Tibial artery (tissue), 4 donors: ENCODE data around the gene LTN1.

ENCODE experiments used
- DNase-seq, 2 donors: peaks; one replicate each; pipeline ENCODE4 v3.0.0-alpha.2; 2019
- H3K27ac ChIP-seq, 2 donors: fragments of 200-600 bp; sonication (generic) in 1 of 2; 1 replicate in 1 of 2; 2 replicates in 1 of 2; pipeline ENCODE4 v1.5.1; 2018 to 2019; ENCODE audit warnings: mild to moderate bottlenecking in 1 of 2
- H3K27me3 ChIP-seq, 2 donors: fragments of 200-600 bp; sonication (generic) in 1 of 2; one replicate each; pipeline versions ENCODE4 v1.5.1 to v1.6.0; 2016 to 2019
- H3K36me3 ChIP-seq, 3 donors: fragments of 200-600 bp; sonication (generic) in 2 of 3; one replicate each; pipeline ENCODE4 v1.5.1; 2016 to 2019; ENCODE audit warnings: mild to moderate bottlenecking in 2 of 3
- H3K4me1 ChIP-seq, 4 donors: fragments of 200-600 bp; sonication (generic) in 2 of 4; 1 replicate in 3 of 4; 2 replicates in 1 of 4; pipeline ENCODE4 v1.5.1; 2016 to 2019
- H3K4me3 ChIP-seq, 2 donors: fragments of 200-600 bp; sonication (generic) in 1 of 2; 1 replicate in 1 of 2; 2 replicates in 1 of 2; pipeline ENCODE4 v1.5.1; 2018 to 2019; ENCODE audit warnings: mild to moderate bottlenecking in 2 of 2
- H3K9me3 ChIP-seq, 3 donors: fragments of 200-600 bp; sonication (generic) in 1 of 3; one replicate each; pipeline ENCODE4 v1.5.1; 2016 to 2019
- CTCF ChIP-seq, 2 experiments: fragments of 200-600 bp in 1 of 2; fragments of 450-650 bp in 1 of 2; IDR thresholded peaks; one replicate each; pipeline ENCODE4 v1.5.1; 2017 to 2019; ENCODE audit warnings: antibody characterized with exemption in 2 of 2, mild to moderate bottlenecking in 1 of 2, moderate library complexity in 1 of 2
- intact Hi-C: fragments of 100-400 bp; cut with DNase I; formaldehyde crosslinking; loops from one replicate; pipeline ENCODE4 v1.15.0; 2023; ENCODE audit warnings: low total_unique reads

The LTN1 gene

DNA sequence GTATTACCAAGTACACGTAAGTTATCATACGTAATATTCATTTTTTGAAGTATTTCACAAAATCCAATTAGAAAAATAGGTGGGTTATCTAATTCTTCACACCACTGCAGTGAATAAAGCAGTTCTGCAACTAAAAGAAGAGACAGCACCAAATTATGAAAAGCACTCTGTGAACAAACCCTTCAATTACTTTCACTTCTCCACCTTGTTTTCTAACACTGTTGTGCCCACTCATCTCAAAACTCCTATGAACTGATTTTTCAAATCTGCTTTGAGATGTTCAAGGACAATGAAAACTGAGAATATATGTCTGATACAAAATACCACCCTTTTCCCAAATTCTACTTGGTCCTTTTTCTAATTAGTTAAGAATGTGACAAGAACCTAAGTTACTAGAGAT, 39.4 kb downstream of the LTN1 start:
- peaks cover 53 to 82% (median 68%) of the 10 kb centered on the region in 3 donors for H3K36me3 ChIP-seq
- intact Hi-C loops = no loop called here
- no peaks in the 10 kb centered on the region for H3K4me1 ChIP-seq
- no peak for TF ChIP-seq CTCF (IDR thresholded peaks at IDR 0.05)
- no peak overlapping the region for H3K4me3 ChIP-seq
- H3K27me3 ChIP-seq = no peaks in the 10 kb centered on the region
- no peaks in the 10 kb centered on the region for H3K9me3 ChIP-seq
- H3K27ac ChIP-seq = no peak overlapping the region
- DNase-seq = no peak

GRCh38 chr21:28952686-28953085, 40.0 kb downstream of the LTN1 start:
- Histone ChIP-seq H3K9me3 (no peaks in the 10 kb centered on the region), H3K27me3 (no peaks in the 10 kb centered on the region), H3K27ac (no peak overlapping the region), H3K36me3 (peaks cover 48 to 78% (median 63%) of the 10 kb centered on the region in 3 donors), H3K4me3 (no peak overlapping the region), H3K4me1 (no peaks in the 10 kb centered on the region)
- DNase-seq = no peak
- intact Hi-C loops = no loop called here
- no peak for TF ChIP-seq CTCF (IDR thresholded peaks at IDR 0.05)

DNA sequence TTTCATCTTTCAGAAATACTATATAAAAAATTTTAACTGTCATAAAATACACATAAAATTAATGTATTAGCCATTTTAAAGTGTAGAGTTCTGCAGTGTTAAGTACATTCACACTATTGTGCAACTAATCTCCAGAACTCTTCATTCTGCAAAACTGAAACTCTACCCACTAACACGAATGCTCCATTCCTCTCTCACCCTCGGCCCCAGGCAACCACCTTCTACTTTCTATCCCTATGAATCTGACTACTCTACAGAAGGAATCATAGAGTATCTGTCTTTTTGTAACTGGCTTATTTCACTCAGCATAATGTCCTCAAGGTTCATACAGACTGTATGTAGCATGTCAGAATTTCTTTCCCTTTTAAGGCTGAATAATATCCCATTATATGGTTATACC, 43.4 kb downstream of the LTN1 start:
- no peak overlapping the region for H3K4me3 ChIP-seq
- H3K4me1 ChIP-seq = peaks cover 0 to 5% (median 0%) of the 10 kb centered on the region in 4 donors
- H3K27ac ChIP-seq = no peak overlapping the region
- no peaks in the 10 kb centered on the region for H3K9me3 ChIP-seq
- peaks cover 40 to 72% (median 66%) of the 10 kb centered on the region in 3 donors for H3K36me3 ChIP-seq
- H3K27me3 ChIP-seq = no peaks in the 10 kb centered on the region
- TF ChIP-seq CTCF (IDR thresholded peaks at IDR 0.05) = no peak
- no peak for DNase-seq
- intact Hi-C loops = loop anchor here (10.0 kb wide), 1 partner anchor 205 kb away; no protein-coding TSS in a partner anchor

GRCh38 chr21:28944296-28944695, 48.4 kb downstream of the LTN1 start:
- peak overlapping the region in 1 of 2 donors; percentile 34 for H3K27ac ChIP-seq
- TF ChIP-seq CTCF (IDR thresholded peaks at IDR 0.05) = no peak
- H3K4me1 ChIP-seq = peaks cover 0 to 18% (median 0%) of the 10 kb centered on the region in 4 donors
- peaks cover 38 to 74% (median 43%) of the 10 kb centered on the region in 3 donors for H3K36me3 ChIP-seq
- no peak overlapping the region for H3K4me3 ChIP-seq
- H3K27me3 ChIP-seq = no peaks in the 10 kb centered on the region
- intact Hi-C loops = loop anchor here (10.0 kb wide), 1 partner anchor 199 kb away; no protein-coding TSS in a partner anchor
- H3K9me3 ChIP-seq = no peaks in the 10 kb centered on the region
- no peak for DNase-seq

- Histone ChIP-seq H3K36me3 (peaks cover 36 to 71% (median 39%) of the 10 kb centered on the region in 3 donors), H3K4me1 (peaks cover 0 to 23% (median 0%) of the 10 kb centered on the region in 4 donors), H3K4me3 (no peak overlapping the region), H3K27ac (no peak overlapping the region), H3K9me3 (no peaks in the 10 kb centered on the region), H3K27me3 (no peaks in the 10 kb centered on the region)
- DNase-seq = no peak
- intact Hi-C loops = loop anchor here (10.0 kb wide), 1 partner anchor 199 kb away; no protein-coding TSS in a partner anchor
- TF ChIP-seq CTCF (IDR thresholded peaks at IDR 0.05) = no peak
Measured at GRCh38 chr21:28943631-28944030, 49.0 kb downstream of the LTN1 start.

- no peak for TF ChIP-seq CTCF (IDR thresholded peaks at IDR 0.05)
- no peak overlapping the region for H3K27ac ChIP-seq
- peaks cover 45 to 56% (median 49%) of the 10 kb centered on the region in 3 donors for H3K36me3 ChIP-seq
- DNase-seq = no peak
- intact Hi-C loops = no loop called here
- H3K27me3 ChIP-seq = no peaks in the 10 kb centered on the region
- no peaks in the 10 kb centered on the region for H3K9me3 ChIP-seq
- no peak overlapping the region for H3K4me3 ChIP-seq
- H3K4me1 ChIP-seq = peaks cover 0 to 14% (median 0%) of the 10 kb centered on the region in 4 donors
Measured at GRCh38 chr21:28938726-28939125, 54.0 kb downstream of the LTN1 start.
